ENCODE results near the gene ATP5F1A.
"Not testable (repeated sequence)": the region's sequence is repeated elsewhere in the genome, so short reads cannot be mapped to it uniquely, and the experiment has no call there.

The ATP5F1A gene

GRCh38 chr18:46050268-46050667 is 47.8 kb downstream of the ATP5F1A start:
- in situ Hi-C loops (cut with HindIII; ENCODE audit: low sequenced_read_pairs), result no loop called here

DNA sequence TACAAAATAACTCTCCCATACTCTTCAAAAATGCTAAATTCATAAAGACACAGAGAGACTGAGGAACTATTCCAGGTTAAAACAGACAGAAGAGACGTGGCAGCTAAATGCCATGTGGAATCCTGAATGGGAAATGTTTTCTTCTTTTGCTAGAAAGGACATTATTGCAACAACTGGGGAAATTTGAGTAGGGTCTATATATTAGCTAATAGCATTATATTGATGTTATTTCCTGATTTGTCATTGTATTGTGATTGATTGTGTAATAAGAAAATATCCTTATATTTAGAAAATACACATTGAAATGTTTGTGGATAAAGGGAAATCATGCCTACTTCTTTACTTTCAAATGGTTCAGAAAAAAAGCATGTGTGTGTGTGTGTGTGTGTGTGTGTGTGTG is 49.5 kb downstream of the ATP5F1A start:
- in situ Hi-C loops (cut with HindIII; ENCODE audit: low sequenced_read_pairs), result no loop called here

- in situ Hi-C loops (cut with HindIII; ENCODE audit: low sequenced_read_pairs), result not testable (repeated sequence)
Observed at GRCh38 chr18:46047369-46047768, 50.7 kb downstream of the ATP5F1A start.

DNA sequence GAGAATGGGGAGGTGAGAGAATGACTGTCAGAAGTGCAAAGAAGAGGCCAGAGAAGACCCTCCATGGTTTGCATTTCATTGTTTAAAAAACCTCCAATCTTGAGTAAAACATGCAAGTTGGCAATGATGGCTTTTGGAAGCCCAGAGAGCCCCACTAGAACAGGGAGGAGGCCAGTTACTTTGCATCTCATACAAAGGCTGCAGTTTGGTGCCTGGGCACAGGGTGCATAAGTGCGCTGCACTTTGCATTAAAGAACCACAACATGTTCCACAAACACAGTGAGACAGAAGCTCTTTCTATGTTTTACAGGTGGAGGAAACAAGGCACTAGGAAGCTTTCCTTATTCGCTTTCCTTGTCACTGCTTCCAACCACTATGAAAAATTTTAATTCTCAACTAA is 51.4 kb downstream of the ATP5F1A start:
- in situ Hi-C loops (cut with HindIII; ENCODE audit: low sequenced_read_pairs), result no loop called here

DNA sequence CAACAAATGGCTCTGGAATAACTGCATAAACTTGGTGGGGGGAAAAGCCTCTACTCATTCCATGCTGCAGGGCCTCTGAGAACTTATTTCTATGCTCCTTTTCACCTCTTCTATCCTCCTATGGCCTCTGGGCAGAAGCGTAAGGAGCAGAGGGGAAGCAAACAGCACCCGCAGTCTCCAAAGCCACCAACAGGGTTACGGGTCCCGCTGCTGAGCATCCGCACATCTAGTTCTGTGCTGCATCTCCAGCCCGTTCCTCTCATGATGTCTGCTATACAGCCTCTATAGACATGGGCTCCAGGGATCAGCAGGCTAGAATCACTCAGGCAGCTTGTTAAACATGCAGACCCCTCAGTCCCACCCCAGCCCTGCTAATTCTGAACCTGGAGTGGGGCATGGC is 52.0 kb downstream of the ATP5F1A start:
- in situ Hi-C loops (cut with HindIII; ENCODE audit: low sequenced_read_pairs), result no loop called here

GRCh38 chr18:46042571-46043123 is 55.4 kb downstream of the ATP5F1A start:
- in situ Hi-C loops (cut with HindIII; ENCODE audit: low sequenced_read_pairs), result no loop called here

DNA sequence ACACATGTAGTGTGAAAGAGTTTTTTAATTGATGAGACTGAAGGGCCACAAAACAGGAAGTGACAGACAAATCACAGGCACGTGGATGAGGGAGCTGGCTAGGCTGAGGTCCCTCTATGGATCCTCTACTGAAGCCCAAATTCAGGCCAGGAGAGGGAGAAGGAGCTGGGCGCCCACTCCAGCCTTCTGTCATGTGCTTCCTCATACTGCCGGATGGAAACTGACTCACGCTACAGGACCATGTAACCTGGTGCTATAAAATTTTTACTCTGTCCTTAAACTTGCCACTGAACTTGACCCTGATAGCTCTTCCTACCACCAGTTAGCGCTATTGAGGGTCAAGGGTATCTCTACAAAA is 57.4 kb downstream of the ATP5F1A start:
- in situ Hi-C loops (cut with HindIII; ENCODE audit: low sequenced_read_pairs), result no loop called here

DNA sequence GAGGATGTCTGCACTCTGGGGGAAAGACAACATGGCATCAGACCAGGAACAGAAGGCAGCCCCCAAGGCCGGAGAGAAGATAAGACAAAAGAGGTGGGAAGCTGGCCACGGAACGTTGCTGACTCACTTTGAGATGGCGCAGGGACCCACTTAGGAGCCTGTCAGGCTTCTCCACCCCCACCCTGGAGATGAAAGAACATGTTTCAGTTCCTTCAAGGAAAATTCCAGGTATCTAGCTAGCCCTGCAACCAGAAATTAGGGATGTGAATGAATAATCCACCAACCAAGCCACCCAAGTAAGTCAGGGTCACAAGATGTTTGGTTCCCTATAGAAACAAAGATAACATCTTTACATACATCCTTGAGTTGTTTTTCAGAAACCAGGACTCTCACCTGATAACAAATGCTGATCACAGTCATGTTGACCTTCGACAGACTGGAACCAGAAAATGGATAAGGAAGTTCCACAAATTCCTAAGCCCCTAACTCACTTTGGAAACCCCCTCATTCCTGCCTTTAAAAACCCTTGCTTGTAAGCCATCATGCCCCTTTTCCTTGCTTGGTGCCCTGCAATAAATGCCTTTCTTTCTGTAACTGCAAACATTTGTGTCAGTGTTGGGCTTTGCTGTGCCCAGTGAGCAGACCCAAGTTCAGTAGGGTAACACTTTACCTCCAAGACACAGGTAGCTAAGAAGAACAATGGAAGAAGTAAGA is 57.9 kb downstream of the ATP5F1A start:
- in situ Hi-C loops (cut with HindIII; ENCODE audit: low sequenced_read_pairs), result no loop called here

DNA sequence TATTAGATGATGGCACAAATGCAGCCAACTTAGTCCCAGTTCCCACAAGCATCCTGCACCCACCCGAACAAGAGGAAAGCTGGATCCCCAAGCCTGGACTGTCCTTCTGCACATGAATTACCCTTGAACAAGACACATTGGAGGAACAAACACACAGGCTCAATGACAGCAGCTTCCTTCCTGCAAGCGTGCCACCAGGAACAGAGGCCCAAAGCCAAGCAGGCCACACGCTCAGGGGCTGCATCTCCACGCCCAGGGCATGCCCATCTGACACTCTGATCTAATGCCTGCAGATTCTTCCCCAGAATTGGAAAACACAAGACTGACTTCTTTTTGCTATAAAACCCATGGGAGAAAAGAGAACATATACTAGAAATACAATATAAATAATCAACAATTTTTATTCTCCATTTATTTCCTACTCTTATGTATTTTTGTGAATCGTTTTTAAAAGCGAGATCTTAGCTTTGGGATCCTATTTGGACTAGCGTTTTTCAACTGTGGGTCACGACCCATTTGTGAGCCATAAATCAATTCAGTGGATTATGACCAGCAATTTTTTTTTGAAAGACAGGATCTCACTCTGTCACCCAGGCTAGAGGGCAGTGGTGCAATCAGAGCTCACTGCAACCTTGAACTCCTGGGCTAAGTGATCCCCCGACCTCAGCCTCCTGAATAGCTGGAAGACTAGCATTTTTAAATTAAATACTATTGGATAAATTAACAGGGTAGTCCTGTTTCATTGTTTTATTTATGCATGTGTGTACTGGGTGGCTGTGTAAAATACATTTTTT is 60.4 kb downstream of the ATP5F1A start:
- in situ Hi-C loops (cut with HindIII; ENCODE audit: low sequenced_read_pairs), result no loop called here

DNA sequence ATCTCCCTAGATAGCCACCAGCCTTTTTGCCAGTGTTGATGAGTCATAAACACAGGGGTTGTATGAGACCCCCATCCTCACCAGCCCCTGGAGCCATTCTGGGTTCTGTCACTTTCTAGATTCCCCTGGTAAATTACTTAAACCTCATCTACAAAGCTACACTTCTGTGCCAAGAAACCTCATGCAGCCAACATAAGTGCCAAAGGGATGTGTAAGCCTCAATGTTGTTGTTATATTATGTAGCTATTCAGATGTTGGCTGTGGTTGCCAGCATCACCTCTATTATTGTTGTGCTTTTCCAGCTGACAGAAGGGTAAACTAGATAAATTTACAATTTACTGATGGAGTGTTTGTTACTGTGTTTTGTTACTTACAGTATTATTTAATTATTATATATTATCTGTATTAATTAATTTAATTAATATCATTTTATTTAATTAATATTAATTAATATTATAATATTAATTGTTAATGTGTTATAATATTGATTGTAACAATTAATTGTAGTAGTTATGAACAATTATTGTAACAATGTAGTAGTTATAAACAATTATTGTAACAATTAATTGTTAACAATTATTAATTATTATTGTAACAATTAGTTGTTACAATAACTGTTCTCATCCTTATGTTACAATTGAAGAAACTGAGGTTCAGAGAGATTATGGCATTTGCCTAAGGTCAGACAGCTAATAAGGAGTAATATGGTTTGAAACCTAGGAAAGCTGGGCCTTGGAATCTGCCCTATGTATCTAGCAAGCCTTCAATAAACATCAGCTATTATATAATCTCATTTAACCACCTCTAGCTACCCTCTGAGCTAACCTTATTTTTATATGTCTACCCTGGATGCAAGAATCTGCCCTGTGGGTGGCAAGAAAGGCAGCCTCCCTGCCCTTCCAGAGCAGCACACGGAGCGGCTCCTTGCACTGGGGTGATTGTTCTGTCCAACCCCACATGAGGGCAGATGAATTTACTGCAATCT is 62.1 kb downstream of the ATP5F1A start:
- in situ Hi-C loops (cut with HindIII; ENCODE audit: low sequenced_read_pairs), result no loop called here

DNA sequence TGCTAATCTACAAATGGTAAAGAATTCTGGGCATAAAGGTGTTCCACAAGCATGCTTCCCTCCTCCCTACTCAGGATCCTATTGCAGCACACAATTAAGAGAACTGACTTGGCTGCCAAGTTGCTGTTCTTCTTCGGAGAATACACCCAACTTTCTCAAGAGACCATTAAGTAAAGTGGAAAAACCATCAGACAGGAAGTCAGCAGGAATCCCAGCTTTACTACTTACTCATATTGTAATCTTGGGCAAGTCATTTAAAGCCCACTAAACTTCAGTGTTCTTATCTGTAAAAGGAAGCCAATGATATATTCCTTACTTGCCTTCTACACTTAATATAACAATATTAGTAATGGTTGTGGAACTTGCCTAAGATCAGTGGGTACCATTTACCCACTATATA is 63.9 kb downstream of the ATP5F1A start:
- in situ Hi-C loops (cut with HindIII; ENCODE audit: low sequenced_read_pairs), result no loop called here

- in situ Hi-C loops (cut with HindIII; ENCODE audit: low sequenced_read_pairs), result no loop called here
Observed at GRCh38 chr18:46031741-46032140, 66.4 kb downstream of the ATP5F1A start.
